GM19351 (cell line): Measurements from ENCODE around the gene SLC51B.
"Not testable (repeated sequence)": the region's sequence is repeated elsewhere in the genome, so short reads cannot be mapped to it uniquely, and the experiment has no call there.

Source experiments
- ATAC-seq: cut with Tn5 transposase; IDR thresholded peaks from one replicate; pipeline ENCODE4 v1.9.1; 2021; ENCODE audit warnings: mild to moderate bottlenecking, moderate library complexity; ENCODE audit not compliant: unreplicated experiment

The SLC51B gene

GRCh38 chr15:65041787-65042186, 3.4 kb upstream of the SLC51B start:
- ATAC-seq = no peak

GRCh38 chr15:65042776-65043327, 2.3 kb upstream of the SLC51B start:
- ATAC-seq = no peak

- ATAC-seq = not testable (repeated sequence)
Observed at GRCh38 chr15:65044218-65044617, 969 bp upstream of the SLC51B start.

- no peak for ATAC-seq
Observed at GRCh38 chr15:65048241-65048640, 3.1 kb downstream of the SLC51B start.

- ATAC-seq = peak; percentile 91
Observed at GRCh38 chr15:65049418-65049840, 4.2 kb downstream of the SLC51B start.

GRCh38 chr15:65050270-65050669, 5.1 kb downstream of the SLC51B start:
- no peak for ATAC-seq

GRCh38 chr15:65051266-65051665, 6.1 kb downstream of the SLC51B start:
- no peak for ATAC-seq

- no peak for ATAC-seq
Observed at GRCh38 chr15:65052956-65053355, 7.8 kb downstream of the SLC51B start.

- ATAC-seq = no peak
Observed at GRCh38 chr15:65054333-65055200, 9.4 kb downstream of the SLC51B start.

GRCh38 chr15:65055201-65055870, 10.1 kb downstream of the SLC51B start:
- ATAC-seq = no peak

GRCh38 chr15:65056106-65056505, 10.9 kb downstream of the SLC51B start:
- ATAC-seq = no peak

GRCh38 chr15:65056868-65057548, 11.8 kb downstream of the SLC51B start:
- no peak for ATAC-seq

- no peak for ATAC-seq
Observed at GRCh38 chr15:65057549-65057940, 12.4 kb downstream of the SLC51B start.

GRCh38 chr15:65058394-65059368, 13.5 kb downstream of the SLC51B start:
- ATAC-seq = no peak

- no peak for ATAC-seq
Observed at GRCh38 chr15:65059369-65059750, 14.2 kb downstream of the SLC51B start.

GRCh38 chr15:65059931-65060596, 14.9 kb downstream of the SLC51B start:
- ATAC-seq = no peak

GRCh38 chr15:65060641-65061397, 15.6 kb downstream of the SLC51B start:
- ATAC-seq = no peak

- ATAC-seq = no peak
Observed at GRCh38 chr15:65062061-65062460, 16.9 kb downstream of the SLC51B start.

GRCh38 chr15:65062726-65063125, 17.5 kb downstream of the SLC51B start:
- no peak for ATAC-seq
